Fibroblast of skin of abdomen (primary cell): ENCODE measurements around the gene TBC1D3G. TPM values are rescaled to one million over a fixed set of nuclear protein-coding genes. Genes with fewer than 3 reads are reported as not detected.
"Not testable (repeated sequence)": the region's sequence is repeated elsewhere in the genome, so short reads cannot be mapped to it uniquely, and the experiment has no call there.

Source experiments
- DNase-seq: peaks from one replicate; pipeline ENCODE4 v3.0.0-alpha.2; 2013
- polyA plus RNA-seq, 2 experiments: library from polyadenylated mRNA; unstranded; fragments of 120-200 nt; gene quantifications; one replicate each; pipeline ENCODE4 v1.2.1, GENCODE V29; 2013; ENCODE audit not compliant: insufficient read length in 2 of 2

The TBC1D3G gene
- not detected for polyA plus RNA-seq (2013, experiment 1 of 2; ENCODE audit: insufficient read length)
- not detected for polyA plus RNA-seq (2013, experiment 2 of 2; ENCODE audit: insufficient read length)

- DNase-seq = not testable (repeated sequence)
Measured at GRCh38 chr17:36323584-36323983, at the start of gene TBC1D3G. TSS of gene TBC1D3G (plus strand) at chr17:36323884. CDS start at chr17:36325412, 1,528 bp downstream.

- DNase-seq = not testable (repeated sequence)
Measured at GRCh38 chr17:36283256-36283655, 40.4 kb upstream of the TBC1D3G start.

DNA sequence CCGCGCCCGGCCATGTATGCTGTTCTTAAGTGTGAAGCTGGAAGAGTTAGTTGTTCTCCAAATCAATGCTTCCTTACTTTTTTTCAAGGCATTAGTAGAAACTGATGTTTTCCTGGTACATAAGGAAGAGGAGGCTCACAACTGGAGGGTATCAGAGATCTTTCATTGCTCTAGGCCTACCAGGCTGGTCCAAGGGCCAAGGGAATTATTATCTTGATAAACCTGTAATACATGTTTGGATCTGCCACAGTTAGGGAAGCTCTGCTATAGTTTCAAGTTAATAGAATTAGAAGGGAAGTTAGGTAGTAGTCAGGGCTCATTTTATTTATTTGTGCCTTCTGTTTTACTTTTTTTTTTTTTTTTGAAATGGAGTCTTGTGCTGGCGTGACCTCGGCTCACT lies 39.5 kb upstream of the TBC1D3G start:
- not testable (repeated sequence) for DNase-seq

DNA sequence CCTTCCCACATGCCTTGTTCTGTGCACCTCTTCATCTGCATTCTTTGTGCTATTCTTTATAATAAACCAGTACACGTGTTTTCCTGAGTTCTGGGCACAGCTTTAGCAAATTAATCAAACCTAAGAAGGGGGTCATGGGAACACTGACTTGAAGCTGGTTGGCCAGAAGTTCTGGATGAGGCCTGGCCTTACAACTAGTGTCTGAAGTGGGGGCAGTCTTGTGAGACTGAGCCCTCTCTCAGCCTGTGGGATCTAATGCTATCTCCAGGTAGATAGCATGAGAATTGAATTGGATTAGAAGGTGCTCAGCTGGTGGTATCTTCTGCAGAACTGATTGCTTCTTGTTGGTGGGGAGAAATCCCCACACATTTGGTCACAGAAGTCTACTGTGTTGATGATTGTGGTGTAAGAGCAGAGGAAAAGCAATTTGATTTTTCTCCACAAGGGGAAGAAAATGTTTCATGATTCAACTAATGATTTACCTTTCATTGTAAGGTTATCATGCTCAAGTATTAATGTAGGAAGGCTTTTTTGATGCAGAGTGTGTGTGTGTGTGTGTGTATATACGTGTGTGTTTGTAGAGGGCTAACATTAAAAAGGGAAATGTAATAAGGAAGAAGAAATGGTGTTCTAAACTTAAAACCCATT lies 33.6 kb upstream of the TBC1D3G start:
- not testable (repeated sequence) for DNase-seq

DNA sequence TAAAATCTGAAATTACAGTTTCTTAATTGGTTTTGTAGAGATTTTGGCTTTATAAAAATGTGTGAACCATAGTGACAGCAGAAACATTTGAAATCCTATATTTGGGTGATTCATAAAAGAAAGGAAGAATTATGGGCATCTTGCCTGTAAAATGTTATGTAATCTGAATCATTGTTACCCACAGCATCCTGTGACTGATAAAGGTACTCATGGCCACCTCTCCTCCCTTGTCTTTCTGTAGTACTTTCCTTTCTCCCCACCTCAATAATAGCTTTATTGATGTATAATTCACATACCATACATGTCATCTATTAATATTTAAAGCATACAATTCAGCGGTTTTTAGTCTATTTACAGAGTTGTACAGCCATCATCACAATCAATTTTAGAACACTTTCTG lies 28.5 kb upstream of the TBC1D3G start:
- not testable (repeated sequence) for DNase-seq

GRCh38 chr17:36315736-36316135 lies 7.9 kb upstream of the TBC1D3G start:
- DNase-seq = not testable (repeated sequence)

- DNase-seq = not testable (repeated sequence)
Measured at GRCh38 chr17:36362496-36362895, 38.8 kb downstream of the TBC1D3G start.

- DNase-seq = not testable (repeated sequence)
Measured at GRCh38 chr17:36375938-36376337, 52.3 kb downstream of the TBC1D3G start.
